Measurements from ENCODE around the gene GNG4. TPM values are rescaled to one million over a fixed set of nuclear protein-coding genes. Genes with fewer than 3 reads are reported as not detected.
"Not testable (repeated sequence)": the region's sequence is repeated elsewhere in the genome, so short reads cannot be mapped to it uniquely, and the experiment has no call there.

Gene GNG4
- total and polyA plus RNA-seq, 2 experiments from 2014 or later, result 4.8 to 11.8 TPM

- Histone ChIP-seq H3K4me1 (ENCODE audit: insufficient read depth) (peaks cover 8% of the 10 kb centered on the region), H3K9me3 (ENCODE audit: low read depth) (no peaks in the 10 kb centered on the region), H3K27me3 (peaks cover 27% of the 10 kb centered on the region), H2AFZ (peak overlapping the region; percentile 54), H3K79me2 (no peaks in the 10 kb centered on the region), H4K20me1 (ENCODE audit: insufficient read depth, poor library complexity, severe bottlenecking) (no peaks in the 10 kb centered on the region), H3K4me3 (peak overlapping the region; percentile 78), H3K27ac (peak overlapping the region; percentile 80), H3K9me2 (replicated peaks; ENCODE audit: insufficient read depth) (no peaks in the 10 kb centered on the region), H3K4me2 (peak overlapping the region; percentile 99), H3K36me3 (replicated peaks; ENCODE audit: insufficient read depth, low read depth) (no peaks in the 10 kb centered on the region)
- WGBS (ENCODE audit: low lambda C conversion rate, missing lambda C conversion rate), result 5% methylated on average over 47 of the region's 71 CpGs
- DNase-seq (ENCODE audit: low spot score), result peak; percentile 73
- TF ChIP-seq EZH2 (IDR thresholded peaks at IDR 0.05; ENCODE audit: borderline replicate concordance) (no peak), CTCF (IDR thresholded peaks at IDR 0.05; ENCODE audit: poor library complexity) (no peak), EZH2phosphoT487 (IDR thresholded peaks at IDR 0.05; ENCODE audit: low read depth, severe bottlenecking, unreplicated experiment) (no peak)
Observed at GRCh38 chr1:235650341-235651169, 971 bp upstream of the GNG4 start.

- TF ChIP-seq CTCF (IDR thresholded peaks at IDR 0.05; ENCODE audit: poor library complexity) (no peak), EZH2phosphoT487 (IDR thresholded peaks at IDR 0.05; ENCODE audit: low read depth, severe bottlenecking, unreplicated experiment) (no peak), EZH2 (IDR thresholded peaks at IDR 0.05; ENCODE audit: borderline replicate concordance) (no peak)
- no peaks in the 10 kb centered on the region for H3K9me2 ChIP-seq (replicated peaks; ENCODE audit: insufficient read depth)
- peak; percentile 88 for DNase-seq (ENCODE audit: low spot score)
- no peaks in the 10 kb centered on the region for H3K79me2 ChIP-seq
- peak overlapping the region; percentile 78 for H3K4me3 ChIP-seq
- peak overlapping the region; percentile 99 for H3K4me2 ChIP-seq
- WGBS (ENCODE audit: low lambda C conversion rate, missing lambda C conversion rate), result 4% methylated on average over 29 of the region's 30 CpGs
- H2AFZ ChIP-seq, result peak overlapping the region; percentile 33
- H4K20me1 ChIP-seq (ENCODE audit: insufficient read depth, poor library complexity, severe bottlenecking), result no peaks in the 10 kb centered on the region
- peak overlapping the region; percentile 65 for H3K27ac ChIP-seq
- H3K9me3 ChIP-seq (ENCODE audit: low read depth), result no peaks in the 10 kb centered on the region
- no peaks in the 10 kb centered on the region for H3K36me3 ChIP-seq (replicated peaks; ENCODE audit: insufficient read depth, low read depth)
- peaks cover 8% of the 10 kb centered on the region for H3K4me1 ChIP-seq (ENCODE audit: insufficient read depth)
- H3K27me3 ChIP-seq, result peaks cover 27% of the 10 kb centered on the region
Observed at GRCh38 chr1:235648954-235649367, 623 bp downstream of the GNG4 start.

GRCh38 chr1:235648407-235648907 is 1.1 kb downstream of the GNG4 start:
- Histone ChIP-seq H3K4me3 (peak overlapping the region; percentile 78), H3K4me2 (peak overlapping the region; percentile 99), H2AFZ (no peak overlapping the region), H3K9me2 (replicated peaks; ENCODE audit: insufficient read depth) (no peaks in the 10 kb centered on the region), H3K27me3 (peaks cover 27% of the 10 kb centered on the region), H3K9me3 (ENCODE audit: low read depth) (no peaks in the 10 kb centered on the region), H3K79me2 (no peaks in the 10 kb centered on the region), H3K4me1 (ENCODE audit: insufficient read depth) (peaks cover 8% of the 10 kb centered on the region), H4K20me1 (ENCODE audit: insufficient read depth, poor library complexity, severe bottlenecking) (no peaks in the 10 kb centered on the region), H3K36me3 (replicated peaks; ENCODE audit: insufficient read depth, low read depth) (no peaks in the 10 kb centered on the region), H3K27ac (no peak overlapping the region)
- peak; percentile 56 for DNase-seq (ENCODE audit: low spot score)
- TF ChIP-seq CTCF (IDR thresholded peaks at IDR 0.05; ENCODE audit: poor library complexity) (no peak), EZH2 (IDR thresholded peaks at IDR 0.05; ENCODE audit: borderline replicate concordance) (no peak), EZH2phosphoT487 (IDR thresholded peaks at IDR 0.05; ENCODE audit: low read depth, severe bottlenecking, unreplicated experiment) (no peak)
- 6% methylated on average over 29 of the region's 31 CpGs for whole genome bisulfite sequencing (ENCODE audit: low lambda C conversion rate, missing lambda C conversion rate)

- not testable (repeated sequence) for H3K36me3 ChIP-seq (replicated peaks; ENCODE audit: insufficient read depth, low read depth); DNase-seq (ENCODE audit: low spot score); H3K4me1 ChIP-seq (ENCODE audit: insufficient read depth); H3K4me3 ChIP-seq; H3K79me2 ChIP-seq; H3K27ac ChIP-seq; H2AFZ ChIP-seq; H3K9me2 ChIP-seq (replicated peaks; ENCODE audit: insufficient read depth); H3K9me3 ChIP-seq (ENCODE audit: low read depth); H4K20me1 ChIP-seq (ENCODE audit: insufficient read depth, poor library complexity, severe bottlenecking)
- H3K27me3 ChIP-seq, result peaks cover 27% of the 10 kb centered on the region
- WGBS (ENCODE audit: low lambda C conversion rate, missing lambda C conversion rate), result 83% methylated on average over 12 of the region's 12 CpGs
- H3K4me2 ChIP-seq, result peak overlapping the region; percentile 99
Observed at GRCh38 chr1:235647537-235647936, 2.0 kb downstream of the GNG4 start.
